GM03348 (cell line): Measurements from ENCODE around the gene ANKRD28.
"Not testable (repeated sequence)": the region's sequence is repeated elsewhere in the genome, so short reads cannot be mapped to it uniquely, and the experiment has no call there.

Experiments used
- DNase-seq: peaks from one replicate; pipeline ENCODE4 v3.0.0; 2012; ENCODE audit warnings: low spot score

Gene ANKRD28

GRCh38 chr3:15633766-15634598, 163.8 kb downstream of the ANKRD28 start:
- DNase-seq = no peak

- DNase-seq = no peak
These were observed 164.6 kb downstream of the ANKRD28 start for GRCh38 chr3:15633159-15633558.

GRCh38 chr3:15632212-15632580, 165.6 kb downstream of the ANKRD28 start:
- no peak for DNase-seq

- no peak for DNase-seq
These were observed 166.2 kb downstream of the ANKRD28 start for GRCh38 chr3:15631426-15632211.

- no peak for DNase-seq
These were observed 167.0 kb downstream of the ANKRD28 start for GRCh38 chr3:15630646-15631350.

GRCh38 chr3:15629860-15630597, 167.8 kb downstream of the ANKRD28 start:
- DNase-seq = peak; percentile 82

- DNase-seq = no peak
These were observed 168.8 kb downstream of the ANKRD28 start for GRCh38 chr3:15628967-15629366.

GRCh38 chr3:15623535-15624440, 174.0 kb downstream of the ANKRD28 start:
- DNase-seq = no peak

- not testable (repeated sequence) for DNase-seq
These were observed 177.9 kb downstream of the ANKRD28 start for GRCh38 chr3:15619659-15620464.
